ENCODE measurements around the gene HDHD2. TPM values are rescaled to one million over a fixed set of nuclear protein-coding genes. Genes with fewer than 3 reads are reported as not detected.
"Not testable (repeated sequence)": the region's sequence is repeated elsewhere in the genome, so short reads cannot be mapped to it uniquely, and the experiment has no call there.

Gene HDHD2
- total RNA-seq = 3.5 TPM

GRCh38 chr18:47150029-47150823 lies at the start of gene HDHD2:
HDHD2 (minus strand) TSS chr18:47150500; CDS start chr18:47136439, 14,061 bp downstream.
- intact Hi-C loops (cut with DNase I) = loop anchor here (1.0 to 10.0 kb wide), 3 partner anchors 26 to 1045 kb away; partner anchors contain the start of genes HAUS1, IER3IP1 and SMAD2

GRCh38 chr18:47195961-47196360 lies 45.7 kb upstream of the HDHD2 start:
- H3K4me1 ChIP-seq; H3K27me3 ChIP-seq; intact Hi-C loops (cut with DNase I); H3K27ac ChIP-seq; H3K9me3 ChIP-seq; H3K4me3 ChIP-seq; DNase-seq (ENCODE audit: low spot score in 2 of 2); H3K36me3 ChIP-seq: not testable (repeated sequence)

More at GRCh38 chr18:47150029-47150823, at the start of gene HDHD2:
- H3K9me3 ChIP-seq = no peaks in the 10 kb centered on the region
- peaks cover 6 to 10% of the 10 kb centered on the region in 2 donors for H3K4me1 ChIP-seq
- peaks cover 5 to 12% of the 10 kb centered on the region in 2 donors for H3K36me3 ChIP-seq
- no peak for TF ChIP-seq CTCF (IDR thresholded peaks at IDR 0.05)
- peak within 1 kb of the TSS; percentile 86 to 96 for H3K27ac ChIP-seq
- H3K4me3 ChIP-seq = peak within 1 kb of the TSS; percentile 72 to 98
- peak; percentile 18 to 88 for DNase-seq (ENCODE audit: low spot score in 2 of 2)
- H3K27me3 ChIP-seq = no peaks in the 10 kb centered on the region

GRCh38 chr18:47191961-47192360 lies 41.7 kb upstream of the HDHD2 start:
- no peak for TF ChIP-seq CTCF (IDR thresholded peaks at IDR 0.05)
- H3K27me3 ChIP-seq = no peaks in the 10 kb centered on the region
- no peak overlapping the region for H3K27ac ChIP-seq
- H3K4me3 ChIP-seq = no peak overlapping the region
- no peak for DNase-seq (ENCODE audit: low spot score in 2 of 2)
- H3K9me3 ChIP-seq = no peaks in the 10 kb centered on the region
- intact Hi-C loops (cut with DNase I) = no loop called here
- no peaks in the 10 kb centered on the region for H3K36me3 ChIP-seq
- no peaks in the 10 kb centered on the region for H3K4me1 ChIP-seq

GRCh38 chr18:47187721-47188120 lies 37.4 kb upstream of the HDHD2 start:
- TF ChIP-seq CTCF (IDR thresholded peaks at IDR 0.05) = no peak
- no peaks in the 10 kb centered on the region for H3K4me1 ChIP-seq
- no peak overlapping the region for H3K27ac ChIP-seq
- H3K9me3 ChIP-seq = no peaks in the 10 kb centered on the region
- no peaks in the 10 kb centered on the region for H3K27me3 ChIP-seq
- no peaks in the 10 kb centered on the region for H3K36me3 ChIP-seq
- no peak for DNase-seq (ENCODE audit: low spot score in 2 of 2)
- intact Hi-C loops (cut with DNase I) = no loop called here
- H3K4me3 ChIP-seq = no peak overlapping the region

- H3K9me3 ChIP-seq = no peaks in the 10 kb centered on the region
- H3K4me3 ChIP-seq = no peak overlapping the region
- no peaks in the 10 kb centered on the region for H3K36me3 ChIP-seq
- H3K27me3 ChIP-seq = no peaks in the 10 kb centered on the region
- no peak for TF ChIP-seq CTCF (IDR thresholded peaks at IDR 0.05)
- H3K27ac ChIP-seq = no peak overlapping the region
- intact Hi-C loops (cut with DNase I) = no loop called here
- H3K4me1 ChIP-seq = no peaks in the 10 kb centered on the region
- no peak for DNase-seq (ENCODE audit: low spot score in 2 of 2)
Measured at GRCh38 chr18:47184419-47185050, 34.2 kb upstream of the HDHD2 start.

GRCh38 chr18:47182156-47182555 lies 31.9 kb upstream of the HDHD2 start:
- H3K4me3 ChIP-seq; H3K27me3 ChIP-seq; H3K9me3 ChIP-seq; H3K36me3 ChIP-seq; intact Hi-C loops (cut with DNase I); DNase-seq (ENCODE audit: low spot score in 2 of 2); H3K27ac ChIP-seq; H3K4me1 ChIP-seq: not testable (repeated sequence)
